ENCODE measurements around the gene KCNAB2.
"Not testable (repeated sequence)": the region's sequence is repeated elsewhere in the genome, so short reads cannot be mapped to it uniquely, and the experiment has no call there.

The KCNAB2 gene

DNA sequence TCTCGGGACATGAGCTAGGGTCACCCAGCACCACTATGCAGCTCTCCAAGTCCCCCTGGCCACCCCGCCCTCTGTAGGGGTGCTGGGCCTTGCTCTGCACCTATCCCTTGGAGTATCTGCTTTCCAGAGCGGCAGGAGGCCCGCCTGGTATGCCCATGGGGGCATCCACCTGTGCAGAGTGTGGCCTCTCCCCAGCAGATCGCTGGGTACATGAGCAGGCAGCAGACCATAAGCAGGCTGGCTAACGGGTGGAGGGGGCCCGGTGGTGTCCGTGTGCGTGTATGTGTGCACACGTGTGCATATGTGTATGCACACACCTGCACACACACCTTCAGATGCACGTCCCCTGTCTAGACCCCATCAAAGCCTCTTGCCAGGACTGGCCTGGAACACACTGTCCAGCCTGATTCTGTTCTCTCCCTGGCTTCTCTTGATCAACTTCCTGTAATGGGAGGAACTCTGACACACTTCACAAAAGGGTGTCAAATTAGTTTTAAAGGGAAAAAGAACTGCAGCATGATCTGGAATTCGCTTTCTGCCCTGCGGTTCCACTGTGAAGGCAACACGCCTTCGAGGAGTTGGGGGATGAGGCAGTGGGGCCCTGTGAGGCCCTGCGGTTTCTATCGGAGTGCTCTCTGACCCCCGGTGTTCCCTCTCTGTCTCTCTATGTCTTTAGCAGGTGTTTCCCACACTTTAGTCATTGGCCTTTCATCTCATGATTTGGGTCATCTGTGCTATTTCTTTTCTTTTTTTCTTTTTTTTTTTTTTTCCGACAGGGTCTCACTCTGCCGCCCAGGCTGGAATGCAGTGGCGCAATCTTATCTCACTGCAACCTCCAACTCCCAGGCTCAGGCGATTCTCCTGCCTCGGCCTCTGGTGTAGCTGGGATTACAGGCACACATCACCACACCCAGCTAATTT, 36.3 kb upstream of the KCNAB2 start:
- H3K4me3 ChIP-seq (ENCODE audit: low read depth, low read length) = no peak overlapping the region
- DNase-seq (ENCODE audit: low read depth) = no peak

- no peak overlapping the region for H3K4me3 ChIP-seq (ENCODE audit: low read depth, low read length)
- no peak for DNase-seq (ENCODE audit: low read depth)
Measured at GRCh38 chr1:6010554-6010953, 35.1 kb upstream of the KCNAB2 start.

DNA sequence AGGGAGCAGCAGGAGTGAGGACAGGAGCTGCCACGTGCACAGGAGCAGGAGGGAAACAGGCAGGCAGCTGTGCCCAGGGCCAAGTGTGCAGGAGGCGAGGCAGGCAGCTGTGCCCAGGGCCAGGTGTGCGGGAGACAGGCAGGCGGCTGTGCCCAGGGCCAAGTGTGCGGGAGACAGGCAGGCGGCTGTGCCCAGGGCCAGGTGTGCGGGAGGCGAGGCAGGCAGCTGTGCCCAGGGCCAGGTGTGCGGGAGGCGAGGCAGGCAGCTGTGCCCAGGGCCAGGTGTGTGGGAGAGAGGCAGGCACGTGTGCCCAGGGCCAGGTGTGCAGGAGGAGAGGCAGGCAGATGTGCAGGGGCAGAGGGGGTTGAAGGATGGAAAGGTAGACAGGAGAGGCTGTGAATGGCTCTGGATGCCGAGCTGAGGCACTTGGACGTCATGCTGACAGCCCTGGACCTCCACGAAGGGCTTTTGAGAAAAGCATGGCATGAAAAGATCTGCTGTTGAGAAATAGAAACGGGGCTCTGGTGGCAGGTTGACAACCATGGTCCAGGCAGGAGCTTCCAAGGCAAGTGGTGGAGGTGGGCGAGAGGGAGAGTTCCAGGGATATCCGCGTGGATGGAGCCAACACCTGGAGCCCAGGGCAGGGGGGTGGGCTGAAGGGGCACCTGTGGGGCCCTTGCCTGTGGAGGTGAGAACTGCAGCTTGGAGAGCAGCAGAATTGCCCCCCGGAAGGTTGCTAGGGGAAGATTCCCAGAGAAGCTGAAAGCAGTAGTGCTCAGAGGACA, 34.3 kb upstream of the KCNAB2 start:
- no peak for DNase-seq (ENCODE audit: low read depth)
- no peak overlapping the region for H3K4me3 ChIP-seq (ENCODE audit: low read depth, low read length)

- no peak for DNase-seq (ENCODE audit: low read depth)
- H3K4me3 ChIP-seq (ENCODE audit: low read depth, low read length) = no peak overlapping the region
Measured at GRCh38 chr1:6011946-6012258, 33.8 kb upstream of the KCNAB2 start.

GRCh38 chr1:6012529-6013318, 33.0 kb upstream of the KCNAB2 start:
- no peak for DNase-seq (ENCODE audit: low read depth)

DNA sequence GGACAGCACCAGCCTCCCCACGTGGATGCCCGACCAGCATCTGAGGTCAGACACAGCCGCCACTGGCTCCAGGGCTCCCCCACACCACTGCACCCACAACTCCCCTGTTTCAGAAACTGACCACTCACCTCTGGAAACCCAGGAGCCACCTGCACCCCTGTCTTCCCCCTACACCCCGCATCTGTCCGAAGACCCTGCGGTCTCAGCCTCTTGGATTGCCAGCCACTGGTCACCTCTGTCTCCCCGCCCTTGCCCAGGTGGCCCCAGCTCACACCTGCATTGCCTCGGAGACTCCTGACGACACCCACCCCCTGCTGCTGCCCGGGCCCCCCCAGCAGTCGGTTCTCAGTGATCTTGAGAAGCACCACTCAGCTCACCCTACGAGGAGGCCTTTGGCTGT, 32.2 kb upstream of the KCNAB2 start:
- no peak for DNase-seq (ENCODE audit: low read depth)
- no peak overlapping the region for H3K4me3 ChIP-seq (ENCODE audit: low read depth, low read length)

More at GRCh38 chr1:6012529-6013318, 33.0 kb upstream of the KCNAB2 start:
- no peak overlapping the region for H3K4me3 ChIP-seq (ENCODE audit: low read depth, low read length)

- DNase-seq (ENCODE audit: low read depth) = no peak
- H3K4me3 ChIP-seq (ENCODE audit: low read depth, low read length) = no peak overlapping the region
Measured at GRCh38 chr1:6014130-6014999, 31.3 kb upstream of the KCNAB2 start.

GRCh38 chr1:6016191-6016865, 29.4 kb upstream of the KCNAB2 start:
- peak; percentile 42 for DNase-seq (ENCODE audit: low read depth)
- H3K4me3 ChIP-seq (ENCODE audit: low read depth, low read length) = no peak overlapping the region

- DNase-seq (ENCODE audit: low read depth); H3K4me3 ChIP-seq (ENCODE audit: low read depth, low read length): not testable (repeated sequence)
Measured at GRCh38 chr1:6017654-6018053, 28.0 kb upstream of the KCNAB2 start.

DNA sequence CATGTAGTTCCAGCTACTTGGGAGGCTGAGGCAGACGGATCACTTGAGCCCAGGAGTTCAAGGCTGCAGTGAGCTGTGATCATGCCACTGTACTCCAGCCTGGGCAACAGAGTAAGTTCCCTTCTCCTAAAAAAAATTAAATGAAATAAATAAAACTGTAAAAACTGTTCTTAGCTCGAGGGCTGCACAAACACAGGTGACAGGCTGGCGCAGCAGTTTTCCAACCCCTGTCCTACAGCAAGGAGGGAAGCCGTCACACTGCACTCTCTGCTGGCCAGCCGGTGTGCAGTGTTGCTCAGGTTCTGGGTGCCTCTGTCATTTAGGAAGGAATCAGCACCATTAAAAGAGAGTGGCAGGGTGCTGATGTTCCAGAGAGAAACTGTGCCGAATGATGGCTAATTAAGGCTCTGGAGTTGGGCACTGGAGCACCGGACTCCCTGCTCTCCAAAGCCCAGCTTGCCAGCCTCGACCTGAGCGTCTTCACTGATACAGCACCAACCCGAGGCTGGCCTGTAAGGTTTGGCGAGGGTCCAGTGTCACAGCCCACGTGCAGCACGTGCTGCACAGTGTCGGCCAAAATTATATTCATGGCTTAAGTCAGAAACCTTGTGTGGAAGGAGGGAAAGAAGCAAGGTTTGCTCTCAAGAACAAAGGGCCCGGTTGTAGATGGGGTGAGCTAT, 26.4 kb upstream of the KCNAB2 start:
- no peak for DNase-seq (ENCODE audit: low read depth)

GRCh38 chr1:6022193-6022592, 23.5 kb upstream of the KCNAB2 start:
- no peak for DNase-seq (ENCODE audit: low read depth)
- H3K4me3 ChIP-seq (ENCODE audit: low read depth, low read length) = no peak overlapping the region

More for the DNA sequence above, 26.4 kb upstream of the KCNAB2 start:
- no peak overlapping the region for H3K4me3 ChIP-seq (ENCODE audit: low read depth, low read length)

DNA sequence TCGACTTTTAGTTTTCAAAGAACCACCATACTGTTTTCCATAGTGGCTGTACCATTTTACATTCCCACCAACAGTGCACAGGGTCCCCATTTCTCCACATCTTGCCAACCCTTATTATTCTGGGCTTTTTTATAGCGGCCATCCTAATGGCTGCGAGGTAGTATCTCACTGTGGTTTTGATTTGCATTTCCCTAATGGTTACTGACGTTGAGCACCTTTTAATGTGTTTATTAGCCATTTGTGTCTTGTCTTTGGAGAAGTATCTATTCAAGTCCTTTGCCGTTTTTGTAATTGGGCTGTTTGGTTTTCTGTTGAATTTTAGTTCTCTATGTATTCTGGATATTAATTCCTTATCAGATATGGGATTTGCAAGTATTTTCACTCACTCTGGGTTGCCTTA, 22.3 kb upstream of the KCNAB2 start:
- DNase-seq (ENCODE audit: low read depth) = no peak
- H3K4me3 ChIP-seq (ENCODE audit: low read depth, low read length) = no peak overlapping the region

DNA sequence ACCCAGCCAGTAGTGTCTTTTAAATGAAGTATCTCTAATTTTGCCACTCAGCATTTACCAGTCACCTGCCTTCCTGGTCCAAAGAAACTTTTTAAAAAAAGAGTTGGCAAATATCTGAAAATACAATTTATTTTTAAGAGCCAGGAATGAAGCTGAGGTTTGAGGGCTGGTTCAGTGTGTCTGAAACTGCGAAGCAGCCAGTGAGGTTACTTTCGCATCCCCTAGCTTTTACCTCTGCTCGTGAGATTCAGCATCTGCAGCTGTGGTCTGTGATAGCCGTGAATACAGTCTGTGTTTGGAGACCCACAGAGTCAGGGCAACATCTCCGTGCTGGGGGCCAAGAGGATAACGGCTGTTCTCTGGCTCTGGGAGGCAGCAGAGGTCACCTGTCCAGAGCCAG, 21.3 kb upstream of the KCNAB2 start:
- no peak overlapping the region for H3K4me3 ChIP-seq (ENCODE audit: low read depth, low read length)
- DNase-seq (ENCODE audit: low read depth) = no peak

GRCh38 chr1:6025269-6026094, 20.2 kb upstream of the KCNAB2 start:
- DNase-seq (ENCODE audit: low read depth) = no peak
- no peak overlapping the region for H3K4me3 ChIP-seq (ENCODE audit: low read depth, low read length)

- no peak overlapping the region for H3K4me3 ChIP-seq (ENCODE audit: low read depth, low read length)
Measured at GRCh38 chr1:6026095-6026809, 19.4 kb upstream of the KCNAB2 start.

GRCh38 chr1:6027591-6027990, 18.1 kb upstream of the KCNAB2 start:
- DNase-seq (ENCODE audit: low read depth) = no peak
- no peak overlapping the region for H3K4me3 ChIP-seq (ENCODE audit: low read depth, low read length)

More at GRCh38 chr1:6026095-6026809, 19.4 kb upstream of the KCNAB2 start:
- no peak for DNase-seq (ENCODE audit: low read depth)
